ENCODE measurements around the gene NUDT8.
"Not testable (repeated sequence)": the region's sequence is repeated elsewhere in the genome, so short reads cannot be mapped to it uniquely, and the experiment has no call there.

Gene NUDT8

GRCh38 chr11:67630228-67630942, 648 bp upstream of the NUDT8 start:
- DNase-seq: peak; percentile 66 to 100 (median 96)

GRCh38 chr11:67628710-67629385, 889 bp downstream of the NUDT8 start:
- DNase-seq: peak in 1 of 58 donors; percentile 57

GRCh38 chr11:67627812-67628624, 1.7 kb downstream of the NUDT8 start:
- DNase-seq: no peak

GRCh38 chr11:67627441-67627811, 2.3 kb downstream of the NUDT8 start:
- no peak for DNase-seq

GRCh38 chr11:67626970-67627369, 2.8 kb downstream of the NUDT8 start:
- DNase-seq: no peak

- not testable (repeated sequence) for DNase-seq
Observed at GRCh38 chr11:67626131-67626833, 3.5 kb downstream of the NUDT8 start.

GRCh38 chr11:67623795-67624194, 5.9 kb downstream of the NUDT8 start:
- not testable (repeated sequence) for DNase-seq

GRCh38 chr11:67622905-67623304, 6.8 kb downstream of the NUDT8 start:
- DNase-seq: not testable (repeated sequence)

- DNase-seq: not testable (repeated sequence)
Observed at GRCh38 chr11:67621928-67622327, 7.8 kb downstream of the NUDT8 start.

- DNase-seq: not testable (repeated sequence)
Observed at GRCh38 chr11:67620621-67621020, 9.1 kb downstream of the NUDT8 start.

GRCh38 chr11:67619683-67620618, 9.8 kb downstream of the NUDT8 start:
- not testable (repeated sequence) for DNase-seq

GRCh38 chr11:67618901-67619659, 10.7 kb downstream of the NUDT8 start:
- DNase-seq: not testable (repeated sequence)

- DNase-seq: no peak
Observed at GRCh38 chr11:67617243-67617953, 12.3 kb downstream of the NUDT8 start.

- no peak for DNase-seq
Observed at GRCh38 chr11:67616431-67617242, 13.1 kb downstream of the NUDT8 start.

- no peak for DNase-seq
Observed at GRCh38 chr11:67615728-67616430, 13.9 kb downstream of the NUDT8 start.

- DNase-seq: no peak
Observed at GRCh38 chr11:67614730-67615714, 14.7 kb downstream of the NUDT8 start.
